Loucy (cell line): ENCODE results near the gene OR51A7.

ENCODE experiments used
- CTCF ChIP-seq: fragments of 200-600 bp; sonication (generic); conservative IDR thresholded peaks from 2 replicates; pipeline ENCODE4 v1.5.1; 2014; ENCODE audit warnings: mild to moderate bottlenecking, antibody characterized with exemption, low read length
- EZH2phosphoT487 ChIP-seq: fragments of 200-600 bp; IDR thresholded peaks from 2 replicates; pipeline ENCODE4 v1.6.1; 2018; ENCODE audit warnings: antibody characterized with exemption, mild to moderate bottlenecking, moderate library complexity, borderline replicate concordance

DNA sequence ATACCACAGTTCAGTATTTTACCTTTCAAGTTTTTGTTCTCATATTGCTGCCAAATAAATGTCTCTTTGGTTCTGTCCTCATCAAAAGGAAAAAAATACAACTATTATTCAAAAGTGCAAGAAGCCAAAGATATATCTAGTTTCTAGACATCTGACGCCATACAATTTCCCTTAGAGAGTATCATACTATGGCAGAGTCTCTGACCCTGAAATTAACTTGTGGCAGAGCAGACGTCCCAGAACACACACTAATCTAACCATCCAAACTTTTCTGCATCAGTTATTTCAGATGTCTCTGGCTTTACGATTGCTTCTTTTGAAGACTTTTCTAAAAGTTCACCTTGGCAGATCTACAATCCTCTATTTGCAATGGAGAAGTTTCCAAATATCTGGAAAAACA, 19.2 kb upstream of the OR51A7 start:
- no peak for TF ChIP-seq CTCF
- no peak for TF ChIP-seq EZH2phosphoT487
